Activated T-cell treated with anti-CD3 and anti-CD28 coated beads for 4 hours (primary cell): ENCODE results near the gene ZMIZ1.

Experiments used
- DNase-seq: peaks from one replicate; pipeline ENCODE4 v3.0.0-alpha.2; 2020

ZMIZ1 gene

DNA sequence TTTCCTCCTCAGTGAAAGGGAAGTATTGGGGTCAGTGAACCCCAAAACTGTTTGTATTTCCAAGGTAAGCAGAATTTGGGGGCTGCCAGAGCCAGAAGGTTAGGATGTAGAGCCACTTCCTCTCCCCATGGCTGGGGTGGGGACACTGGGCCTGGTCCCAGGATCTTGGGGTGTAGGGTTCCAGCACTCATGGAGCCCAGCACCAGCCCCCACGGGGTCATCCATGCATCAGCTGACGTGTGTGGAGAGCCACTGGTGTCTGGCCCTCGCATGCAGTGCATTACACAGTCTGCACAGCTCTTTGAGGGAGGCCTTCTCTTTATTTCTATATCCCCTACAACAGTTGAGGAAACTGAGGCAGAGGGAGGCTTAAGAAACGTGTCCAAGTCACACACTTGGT is 91.4 kb downstream of the ZMIZ1 start:
- DNase-seq = no peak

DNA sequence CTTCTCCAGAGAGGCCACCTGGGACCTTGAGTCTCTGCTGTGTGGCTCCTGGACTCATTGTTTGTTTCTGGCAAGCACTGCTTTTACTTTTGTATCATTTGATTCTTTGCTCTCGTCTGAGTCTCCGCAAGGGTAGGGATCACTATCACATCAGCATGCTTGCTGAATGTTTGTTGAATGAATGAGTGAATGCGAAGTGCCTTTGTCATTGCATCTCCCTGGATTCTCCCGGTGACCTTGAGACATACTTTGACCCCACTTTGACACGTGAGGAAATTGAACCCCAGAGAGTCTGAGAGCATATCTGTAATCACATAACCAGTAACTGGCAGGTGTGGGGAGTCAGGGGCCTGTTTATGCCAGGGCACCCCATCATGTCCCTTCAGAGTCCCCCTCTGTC is 92.8 kb downstream of the ZMIZ1 start:
- no peak for DNase-seq

DNA sequence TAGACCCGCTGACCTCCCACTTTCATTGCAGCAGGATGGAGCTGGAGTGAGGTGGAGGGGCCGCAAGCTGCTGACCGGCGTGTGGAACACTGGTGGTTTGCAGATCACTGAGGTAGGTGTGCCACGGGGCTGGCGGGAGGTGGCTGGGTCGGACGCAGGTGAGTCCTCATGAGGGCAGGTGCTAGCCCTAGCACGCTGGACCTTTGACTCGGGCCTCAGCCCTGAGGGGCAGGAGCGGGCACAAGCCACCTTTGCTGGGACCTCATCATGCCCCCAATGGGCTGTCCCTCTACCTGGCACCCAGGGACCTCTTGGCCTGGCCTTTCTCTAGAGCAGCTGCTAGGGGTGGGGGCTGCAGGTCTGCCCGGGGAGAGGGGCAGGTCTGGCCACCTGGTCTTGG is 93.3 kb downstream of the ZMIZ1 start:
- no peak for DNase-seq

DNA sequence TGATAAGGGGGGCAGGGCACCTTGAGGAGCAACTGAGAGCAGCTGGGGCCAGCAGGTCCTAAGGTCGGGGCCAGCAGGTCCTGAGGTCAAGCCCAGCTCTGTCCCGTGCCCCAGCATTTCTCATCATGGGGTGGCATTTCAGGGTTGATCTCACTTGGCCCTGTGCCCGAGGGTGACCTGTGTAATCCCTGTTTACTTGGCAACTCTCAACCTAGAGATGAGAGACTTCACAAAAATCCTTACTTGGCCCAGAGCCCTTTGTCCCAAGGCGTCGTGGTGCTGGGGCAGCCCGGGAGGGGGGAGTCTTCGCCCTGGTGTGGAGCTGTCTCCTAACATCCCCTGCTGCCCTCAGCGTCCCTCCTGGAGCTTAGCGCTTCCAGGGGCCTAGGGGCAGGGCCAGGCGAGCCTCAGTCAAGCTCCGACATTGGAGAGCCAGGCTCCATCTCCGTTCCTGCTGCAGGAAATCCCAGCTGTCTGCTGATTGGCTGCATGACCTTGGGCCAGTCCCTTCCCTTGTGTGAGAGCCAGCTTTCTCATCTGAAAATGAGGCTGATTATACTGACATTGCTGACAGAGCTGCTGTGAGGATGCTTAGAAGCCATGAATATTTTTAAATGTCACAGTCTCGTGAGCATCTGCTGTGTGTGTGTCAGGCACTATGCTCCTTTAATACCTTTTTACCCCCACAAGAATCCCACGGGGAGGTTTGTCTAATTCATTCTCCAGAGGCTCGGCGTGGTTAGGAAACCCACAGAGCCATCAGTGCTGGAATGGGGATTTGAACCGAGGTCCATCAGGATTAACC is 94.3 kb downstream of the ZMIZ1 start:
- DNase-seq = no peak

DNA sequence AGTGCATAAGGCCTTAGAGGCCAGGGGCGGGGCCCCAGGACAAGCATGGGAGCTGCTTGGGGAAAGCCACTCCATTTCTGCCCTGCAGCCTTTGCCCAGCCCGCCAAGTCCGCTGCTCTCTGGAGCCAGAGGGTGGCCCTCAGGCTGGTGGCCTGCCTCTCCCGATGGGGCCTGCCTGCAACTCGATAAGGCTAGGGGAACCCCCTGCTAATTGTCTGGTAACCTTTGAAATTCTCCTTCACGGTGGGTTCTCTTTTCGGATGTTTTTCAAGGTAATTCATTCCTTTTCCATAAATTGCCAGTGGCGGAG is 94.9 kb downstream of the ZMIZ1 start:
- DNase-seq = no peak

DNA sequence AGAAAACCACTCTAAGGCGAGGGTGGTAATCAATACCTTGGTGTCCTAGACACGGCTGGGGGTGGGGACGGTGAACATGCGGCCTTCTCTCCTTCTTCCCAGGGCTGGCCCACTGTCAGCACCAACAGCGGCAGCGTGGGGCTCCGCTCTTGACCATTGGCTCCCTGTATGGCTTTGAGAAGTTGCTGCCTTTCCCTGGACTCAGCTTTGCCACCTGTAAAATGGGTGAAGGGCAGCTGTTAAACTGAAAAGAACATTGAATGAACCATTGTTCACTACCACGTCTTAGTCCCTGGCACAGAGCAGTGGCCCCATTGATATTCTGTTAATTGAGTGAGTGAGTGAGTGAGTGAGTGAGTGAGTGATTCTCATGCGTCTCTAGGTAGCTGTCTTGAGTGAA is 95.3 kb downstream of the ZMIZ1 start:
- DNase-seq = no peak

DNA sequence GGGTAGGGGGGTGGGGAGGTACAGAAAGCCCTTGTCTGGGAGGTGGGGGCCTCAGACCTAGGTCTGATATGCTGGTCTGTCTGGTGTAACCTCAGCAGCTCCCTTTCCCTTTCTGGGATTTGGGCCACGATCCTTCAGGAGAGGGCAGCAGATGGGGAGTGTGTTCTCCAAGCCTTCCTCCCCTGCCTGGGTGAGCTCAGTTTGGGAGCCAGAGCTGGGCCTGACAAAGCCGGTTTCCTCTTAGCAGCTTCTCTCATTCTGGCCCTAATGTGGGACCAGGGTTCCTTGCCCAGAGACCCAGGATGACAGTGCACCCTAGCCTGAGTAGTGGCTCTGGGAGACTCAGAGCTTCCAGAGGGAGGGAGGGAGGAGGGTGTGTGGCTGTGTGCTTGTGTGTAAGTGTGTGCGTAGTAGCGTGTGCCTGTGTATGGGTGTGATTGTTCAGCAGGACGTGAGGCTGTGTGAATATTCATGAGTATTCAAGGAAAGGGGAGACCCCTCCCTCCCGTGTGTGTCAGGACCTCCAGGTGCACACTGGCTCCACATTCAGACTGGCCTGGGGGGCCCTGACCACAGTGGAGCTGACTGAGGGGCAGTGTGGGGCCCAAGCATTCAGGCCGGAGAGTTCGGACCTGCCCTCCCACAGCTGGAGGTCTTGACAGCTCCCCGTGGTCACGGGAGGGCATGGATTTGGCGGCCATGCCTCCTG is 96.5 kb downstream of the ZMIZ1 start:
- no peak for DNase-seq

DNA sequence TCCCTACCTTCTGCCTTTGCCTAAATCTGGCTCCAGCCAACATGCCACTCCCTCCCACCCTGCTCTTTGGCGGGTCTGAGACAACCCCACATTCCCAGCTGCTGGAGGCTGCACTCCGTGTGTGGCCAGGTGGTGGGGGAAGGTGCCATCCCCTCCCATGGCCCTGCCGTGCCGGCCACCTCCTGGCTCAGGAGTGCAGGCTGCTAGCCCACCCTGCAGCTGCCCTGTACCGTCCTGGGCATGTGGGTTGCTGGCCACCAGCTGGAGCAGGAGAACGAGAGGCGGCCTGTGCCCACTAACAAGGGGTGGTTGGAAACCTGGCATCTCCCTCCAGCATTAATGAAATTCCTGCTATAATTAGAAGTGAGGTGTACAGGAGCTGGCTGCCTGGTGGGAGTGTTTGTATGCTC is 97.6 kb downstream of the ZMIZ1 start:
- DNase-seq = no peak

DNA sequence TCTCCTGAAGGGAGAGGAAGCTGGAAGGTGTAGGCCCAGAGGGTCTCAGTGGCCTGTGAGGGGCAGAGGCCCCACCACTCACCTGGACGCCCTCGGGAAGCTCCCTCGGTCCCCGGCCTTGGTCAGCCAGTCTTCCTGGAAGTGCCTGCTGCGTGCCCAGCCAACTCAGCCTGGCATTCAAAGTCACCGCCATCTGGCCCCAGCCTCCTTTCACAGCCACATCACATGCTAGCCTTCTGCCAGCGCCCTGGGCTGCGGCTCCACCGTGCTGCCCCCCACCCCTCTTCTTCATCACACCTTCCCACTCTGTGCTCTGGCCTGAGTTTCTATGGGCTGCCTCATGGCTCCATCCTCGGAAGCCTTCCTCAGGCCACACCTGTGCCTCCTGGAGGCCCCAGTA is 98.0 kb downstream of the ZMIZ1 start:
- no peak for DNase-seq

DNA sequence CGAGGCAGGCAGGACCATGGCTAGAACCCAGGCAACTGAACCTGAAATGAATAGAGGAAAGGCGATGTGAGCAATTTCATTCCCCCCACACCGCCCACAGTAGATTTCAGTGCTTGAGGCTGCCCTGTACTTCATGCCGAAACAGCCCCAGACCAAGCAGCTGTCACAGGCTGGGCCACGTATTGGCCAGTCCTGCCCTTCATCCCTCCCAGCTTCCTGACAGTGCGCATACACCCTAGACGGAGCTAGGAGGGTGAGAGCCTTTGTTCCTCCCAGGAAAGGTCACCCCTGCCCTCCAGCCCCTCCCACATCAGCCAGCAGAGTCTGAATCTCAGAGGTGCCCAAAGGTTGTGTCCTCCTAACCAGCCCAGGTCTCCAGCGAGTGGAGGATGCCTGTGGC is 98.8 kb downstream of the ZMIZ1 start:
- DNase-seq = no peak

DNA sequence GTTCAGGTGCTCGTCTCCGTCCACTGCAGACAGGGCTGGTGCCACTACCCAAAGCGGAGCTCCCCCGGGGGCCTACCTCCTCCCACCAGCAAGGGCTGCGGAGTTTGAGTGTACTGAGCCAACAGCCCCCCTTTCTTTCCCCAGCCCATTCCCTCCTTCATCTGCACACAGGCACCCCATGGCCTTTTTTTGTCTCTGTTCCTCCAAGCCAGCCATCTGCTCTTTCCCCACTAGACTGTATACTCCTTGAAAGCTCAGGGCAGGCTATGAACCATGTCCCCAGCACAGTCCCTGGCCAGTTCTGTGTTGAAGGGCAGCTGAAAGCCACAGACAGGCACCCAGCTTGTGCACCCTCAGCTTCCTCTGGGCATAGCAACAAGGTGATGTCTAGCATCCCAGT is 99.4 kb downstream of the ZMIZ1 start:
- DNase-seq = no peak

DNA sequence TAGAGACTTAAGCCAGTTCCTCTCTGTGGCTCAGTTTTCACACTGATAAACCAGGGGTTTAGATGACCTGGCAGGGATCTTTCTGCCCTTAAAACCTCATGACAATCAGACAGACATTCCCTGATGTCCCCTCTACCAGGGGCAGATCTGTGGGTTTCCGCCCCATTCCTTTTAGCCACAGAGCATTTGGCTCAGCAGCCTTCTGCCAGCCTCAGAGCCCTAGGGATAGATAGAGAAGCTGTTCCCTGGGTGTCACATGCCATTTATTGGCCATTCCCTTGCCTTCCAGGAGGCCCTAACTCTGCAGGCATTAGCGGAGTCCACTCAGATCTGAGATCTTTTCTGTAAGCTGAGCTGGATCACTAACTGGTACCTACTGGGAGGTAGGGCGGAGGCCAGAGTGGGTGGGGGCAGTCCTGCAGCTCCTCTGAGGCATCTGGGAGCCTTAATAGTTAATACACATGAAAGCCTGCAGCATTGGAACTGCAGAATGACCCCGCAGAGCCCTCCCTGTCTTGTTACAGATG is 101.5 kb downstream of the ZMIZ1 start:
- no peak for DNase-seq

DNA sequence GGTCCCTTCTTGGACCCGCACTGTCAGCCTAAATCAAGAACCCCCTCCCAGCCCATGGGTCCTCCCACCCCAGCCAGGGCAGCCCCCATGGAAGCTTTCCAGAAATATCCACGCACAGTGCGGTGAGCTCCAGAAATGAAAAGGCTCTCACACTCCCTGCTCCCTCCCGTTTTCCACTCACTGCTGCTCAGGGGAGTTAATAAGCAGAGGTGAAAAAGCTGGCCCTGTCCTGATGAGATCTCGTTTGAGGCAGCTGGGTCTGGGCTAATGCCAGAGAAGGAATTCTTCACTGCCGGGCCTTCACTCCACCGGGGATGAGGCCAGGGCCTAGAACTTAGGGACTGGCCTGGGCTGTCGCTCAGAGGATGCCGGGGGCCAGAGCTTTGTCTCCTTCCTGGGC is 102.2 kb downstream of the ZMIZ1 start:
- no peak for DNase-seq

DNA sequence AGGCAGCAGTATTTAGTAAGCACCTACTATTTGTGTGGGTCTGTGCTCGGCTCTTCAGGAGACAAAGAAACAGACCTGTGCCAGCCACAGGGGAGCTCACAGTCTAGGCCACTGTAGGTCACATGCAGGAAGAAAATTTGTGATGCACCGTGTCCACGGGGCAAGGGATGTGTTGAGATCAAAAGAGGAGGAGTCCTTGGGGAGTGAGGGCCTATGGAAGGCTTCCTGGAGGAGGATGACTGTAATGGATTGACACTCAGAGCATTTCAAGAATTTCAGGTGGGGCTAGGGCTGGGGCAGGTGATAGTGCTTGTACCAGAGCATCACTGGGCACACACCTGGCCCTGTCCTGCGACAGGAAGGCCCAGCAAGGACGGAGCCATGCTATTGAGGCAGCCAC is 102.7 kb downstream of the ZMIZ1 start:
- no peak for DNase-seq

DNA sequence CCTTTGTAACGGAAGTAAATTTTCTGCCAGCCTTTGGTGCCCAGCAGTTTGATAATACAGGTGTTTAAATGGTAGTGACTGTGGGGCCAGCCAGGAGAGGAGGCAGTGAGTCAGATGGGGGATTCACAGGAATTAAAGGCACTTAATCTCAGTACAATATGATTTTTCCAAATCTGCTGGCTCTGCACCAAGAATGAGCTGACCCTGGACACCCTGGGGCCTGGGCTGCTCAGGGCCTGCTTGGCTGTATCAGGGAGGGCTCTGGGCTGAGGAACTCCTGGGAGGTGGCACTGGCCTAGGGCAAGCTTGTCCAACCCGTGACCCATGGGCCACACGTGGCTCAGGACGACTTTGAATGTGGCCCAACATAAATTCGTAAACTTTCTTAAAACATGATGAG is 104.1 kb downstream of the ZMIZ1 start:
- DNase-seq = no peak

DNA sequence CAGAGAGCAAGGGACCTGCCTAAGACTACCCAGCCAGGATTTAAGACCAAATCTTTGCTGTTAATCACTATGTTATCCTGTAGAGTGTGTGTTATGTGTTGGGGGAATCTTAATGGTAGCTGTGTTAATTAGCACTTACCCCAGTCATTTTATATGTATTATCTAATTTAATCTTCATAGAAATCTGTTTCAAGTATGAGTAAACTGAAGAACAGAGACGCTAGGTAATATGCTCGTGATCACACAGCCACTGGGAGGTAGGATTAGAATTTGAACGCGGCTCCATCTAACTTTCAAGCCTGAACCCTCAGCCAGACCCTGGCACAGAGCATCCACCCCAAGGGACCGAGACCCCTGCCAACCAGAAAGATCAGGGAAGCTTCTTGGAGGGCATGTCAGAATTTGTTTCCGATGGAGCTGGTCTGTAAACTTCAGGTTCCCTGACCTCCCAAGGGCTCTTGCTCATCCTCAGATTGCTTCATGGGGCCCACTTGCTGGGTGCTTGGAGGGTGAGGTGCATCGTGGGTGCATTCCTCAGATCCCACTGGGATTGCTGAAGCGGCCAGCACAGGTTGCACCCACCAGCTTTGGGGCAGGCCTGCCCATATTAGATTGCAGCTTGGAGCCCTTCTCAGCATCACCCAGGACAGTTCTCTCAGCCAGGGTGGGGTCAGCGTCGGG is 105.0 kb downstream of the ZMIZ1 start:
- no peak for DNase-seq

DNA sequence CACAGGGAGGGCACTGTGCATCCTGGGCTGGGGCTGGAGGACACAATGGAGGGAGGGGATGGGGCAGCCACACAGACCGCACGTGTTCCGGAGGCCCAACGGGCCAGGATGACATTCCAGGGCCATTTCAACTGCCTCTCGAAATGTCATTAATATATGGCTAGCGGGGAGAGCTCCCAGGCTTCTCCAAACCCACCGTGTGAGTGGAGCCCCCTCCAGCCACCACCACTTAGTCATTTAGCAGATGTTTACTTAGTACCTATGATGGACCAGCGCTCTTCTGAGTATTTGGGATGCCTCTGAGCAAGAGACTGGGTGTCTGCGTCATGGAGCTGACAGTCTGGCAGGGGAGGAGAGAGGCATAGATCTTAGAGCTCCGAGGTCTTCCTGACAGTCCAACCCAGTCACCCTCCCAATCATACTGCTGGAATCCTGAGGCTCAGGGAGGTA is 107.3 kb downstream of the ZMIZ1 start:
- no peak for DNase-seq

DNA sequence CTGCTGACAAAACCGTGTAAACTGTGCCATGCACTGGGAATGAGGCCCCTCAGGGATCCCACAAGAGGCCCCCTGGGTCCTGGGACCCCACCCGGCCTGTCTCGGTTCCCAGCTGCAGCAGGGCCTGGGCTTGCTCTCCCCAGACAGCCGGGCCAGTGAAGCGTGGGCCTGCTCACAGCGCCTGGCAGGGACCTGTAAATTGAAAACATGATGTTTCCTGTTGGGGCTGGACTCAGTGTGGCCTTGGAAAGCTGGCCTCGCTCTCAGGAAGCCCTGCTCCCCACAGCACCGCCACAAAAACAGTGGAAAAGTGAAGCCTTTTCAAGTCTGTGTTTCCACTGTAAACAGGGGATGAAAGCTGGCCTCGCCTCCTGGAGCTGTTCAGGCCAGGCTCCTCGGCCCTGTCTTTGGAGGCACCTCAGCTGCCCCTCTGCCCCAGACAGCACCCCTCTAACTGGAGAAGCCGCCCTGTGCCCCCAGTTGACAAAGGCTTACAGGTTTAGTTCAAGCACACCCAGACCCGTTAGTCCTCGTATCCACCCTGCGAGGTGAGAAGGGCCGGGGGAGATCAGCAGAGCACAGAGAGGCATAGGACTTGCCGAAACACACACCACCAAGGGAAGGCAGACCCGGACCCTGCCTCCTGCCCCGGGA is 108.3 kb downstream of the ZMIZ1 start:
- DNase-seq = no peak

DNA sequence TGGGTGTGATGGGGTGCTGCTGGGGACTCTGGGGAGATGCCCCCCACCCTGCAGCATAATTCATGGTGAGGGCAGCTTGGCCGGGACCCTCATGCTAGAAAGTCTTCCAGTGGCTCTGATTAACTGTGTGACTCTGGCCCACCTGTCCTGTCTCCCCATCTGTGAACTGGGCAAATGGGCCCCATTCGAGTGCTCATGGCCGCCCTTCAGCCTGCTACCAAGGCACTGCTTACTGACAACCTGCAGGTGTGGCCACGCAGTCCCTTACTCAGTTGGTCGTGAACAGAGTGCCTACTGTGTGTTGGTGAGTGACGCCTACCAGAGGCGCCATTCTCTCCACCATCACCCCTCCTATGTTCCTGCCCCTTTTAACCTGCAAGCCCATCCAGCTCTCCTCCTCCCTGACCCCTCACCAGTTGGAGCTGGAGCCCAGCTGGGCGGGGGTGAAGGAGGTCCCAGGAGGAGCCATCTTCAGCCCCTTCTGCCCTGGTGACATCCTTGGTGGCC is 109.4 kb downstream of the ZMIZ1 start:
- no peak for DNase-seq

DNA sequence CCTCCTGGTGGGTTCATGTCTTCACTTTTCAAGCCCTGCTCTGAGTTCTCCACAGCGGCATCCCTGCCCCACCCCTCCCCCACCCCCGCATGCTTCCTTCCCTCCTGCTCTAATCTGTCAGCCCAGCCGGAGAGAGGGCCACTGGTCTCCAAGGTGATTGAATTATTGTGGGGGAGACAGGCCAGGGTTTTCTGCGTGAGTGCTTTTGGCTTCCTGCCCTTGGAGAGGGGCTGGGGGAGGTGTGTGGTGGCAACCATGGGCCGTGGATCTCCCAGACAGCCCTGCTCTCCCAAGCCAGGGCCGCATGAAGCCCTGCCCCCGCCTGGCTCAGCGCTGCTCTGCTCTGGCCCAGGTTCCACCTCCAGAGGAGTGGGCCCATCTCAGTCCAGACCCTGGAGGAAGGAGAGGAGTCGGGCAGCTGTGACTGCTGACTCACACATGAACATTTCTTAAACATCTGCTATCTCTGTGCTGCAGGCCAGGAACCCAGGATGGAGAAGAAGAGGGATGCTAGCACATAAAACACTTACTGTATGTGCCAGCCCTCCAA is 109.9 kb downstream of the ZMIZ1 start:
- no peak for DNase-seq

DNA sequence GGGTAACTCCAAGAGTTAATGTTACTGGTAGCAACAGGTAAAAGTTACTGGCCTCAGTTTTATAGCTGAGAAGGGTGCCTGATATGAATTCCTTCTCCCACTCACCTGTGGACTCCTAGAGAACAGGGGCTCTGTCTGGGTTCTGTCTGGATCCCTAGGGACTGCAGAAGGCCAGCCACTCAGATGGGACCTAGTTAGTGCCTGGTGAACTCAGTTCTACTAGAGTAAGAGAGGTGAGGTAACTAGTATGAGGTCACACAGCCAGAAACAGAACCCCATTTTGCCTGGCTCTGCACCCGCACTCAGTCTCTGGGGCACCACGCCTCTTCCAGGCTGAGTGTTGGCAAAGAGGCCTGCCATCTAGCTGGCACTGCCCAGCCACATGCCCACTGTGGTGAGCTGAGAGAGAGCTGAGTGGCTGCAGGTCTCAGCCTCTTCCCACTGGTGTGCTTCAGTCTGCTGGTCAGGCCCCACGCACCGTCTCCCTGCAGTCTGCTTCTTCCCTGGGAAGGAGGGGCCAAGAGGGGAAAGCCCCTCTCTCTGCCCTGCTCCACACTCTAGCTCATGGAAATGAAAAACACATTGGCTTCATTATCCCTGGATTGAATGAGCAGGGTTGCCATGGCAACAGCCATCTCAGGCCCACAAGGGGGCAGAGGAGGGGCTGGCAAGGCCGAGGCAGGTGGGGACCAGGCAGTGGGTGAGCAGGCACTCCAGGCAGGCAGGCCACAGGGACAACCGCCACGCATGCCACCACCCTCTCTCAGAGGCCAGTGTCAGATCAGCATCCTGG is 110.6 kb downstream of the ZMIZ1 start:
- DNase-seq = no peak

DNA sequence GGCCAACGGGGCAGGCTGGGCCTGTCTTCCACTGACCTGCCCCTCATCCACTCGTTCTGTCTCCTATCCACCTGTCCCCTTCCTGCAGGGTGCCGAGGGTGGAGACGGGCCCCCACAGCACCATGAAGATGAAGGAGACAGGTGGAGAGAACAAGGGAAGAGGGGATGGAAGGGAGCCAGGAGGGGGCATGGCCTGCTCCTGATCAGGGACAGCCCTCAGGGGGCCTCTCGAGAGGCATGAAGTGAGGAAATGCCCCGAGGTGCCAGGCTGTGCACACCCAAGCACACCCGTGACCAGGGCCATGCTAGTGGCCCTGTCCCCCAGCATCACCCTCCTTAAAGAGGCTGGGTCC is 111.2 kb downstream of the ZMIZ1 start:
- DNase-seq = no peak
